Measurements from ENCODE around the gene TEX54. TPM values are rescaled to one million over a fixed set of nuclear protein-coding genes. Genes with fewer than 3 reads are reported as not detected.
A peak's percentile ranks its signal among the peaks of the same experiment; 100 is the strongest.

Gene TEX54
- total and polyA plus RNA-seq, 11 donors, result not detected

- no peaks in the 10 kb centered on the region for H3K27me3 ChIP-seq
- DNase-seq, result peak; percentile 48 to 76 (median 68)
- peaks cover 0 to 51% (median 40%) of the 10 kb centered on the region in 12 donors for H3K4me1 ChIP-seq
- H3K27ac ChIP-seq, result peak overlapping the region; percentile 47 to 98 (median 92)
- H3K9me3 ChIP-seq, result no peaks in the 10 kb centered on the region
- intact Hi-C loops (cut with DNase I), result loop anchor here in 7 of 10 donors (2.0 to 5.0 kb wide), 4 partner anchors 40 to 50 kb away; partner anchors contain the start of genes STX5 (in 5 of the 7), TEX54 (in 5 of the 7) and WDR74 (in 1 of the 7)
- TF ChIP-seq POLR2A (IDR thresholded peaks at IDR 0.05), result no peak
- no peak for TF ChIP-seq CTCF (IDR thresholded peaks at IDR 0.05)
- 12 to 21% (median 16%) methylated on average over 11 of the region's 11 CpGs for WGBS, 4 donors
- H3K36me3 ChIP-seq, result peaks cover 1 to 76% (median 70%) of the 10 kb centered on the region in 9 donors
- peak; percentile 45 to 71 (median 50) for ATAC-seq
- H3K4me3 ChIP-seq, result peak overlapping the region in 9 of 12 donors; percentile 64 to 99 (median 96)
Observed at GRCh38 chr11:62792202-62792575, 40.5 kb downstream of the TEX54 start.

- Histone ChIP-seq H3K27ac (peak within 1 kb of the TSS; percentile 60 to 98 (median 92)), H3K27me3 (no peaks in the 10 kb centered on the region), H3K4me3 (peak within 1 kb of the TSS; percentile 50 to 99 (median 93)), H3K36me3 (peaks cover 0 to 71% (median 65%) of the 10 kb centered on the region in 9 donors), H3K4me1 (peaks cover 0 to 51% (median 40%) of the 10 kb centered on the region in 12 donors), H3K9me3 (no peaks in the 10 kb centered on the region)
- WGBS, 4 donors, result 0% methylated on average over 23 to 58 of the region's 58 CpGs
- ATAC-seq, result peak; percentile 83 to 89 (median 86)
- intact Hi-C loops (cut with DNase I), result loop anchor here in 7 of 10 donors (2.0 to 5.0 kb wide), 4 partner anchors 41 to 51 kb away; partner anchors contain the start of genes STX5 (in 5 of the 7), TEX54 (in 5 of the 7) and WDR74 (in 1 of the 7)
- DNase-seq, result peak; percentile 92 to 95 (median 93)
- TF ChIP-seq CTCF (IDR thresholded peaks at IDR 0.05) (peak in 8 of 12 donors; percentile 7 to 40 (median 22)), POLR2A (IDR thresholded peaks at IDR 0.05) (peak in 1 of 2 donors; percentile 84)
Observed at GRCh38 chr11:62791501-62792201, 41.0 kb downstream of the TEX54 start, which contains the start of gene TMEM223. TSS of gene TMEM223 (minus strand) at chr11:62792006. CDS start at chr11:62791994, 12 bp downstream.

- WGBS, 4 donors, result 33 to 55% (median 45%) methylated on average over 2 to 3 of the region's 3 CpGs
- H3K4me3 ChIP-seq, result no peak overlapping the region
- ATAC-seq (no peak), DNase-seq (no peak)
- H3K27me3 ChIP-seq, result no peaks in the 10 kb centered on the region
- peaks cover 6 to 62% (median 51%) of the 10 kb centered on the region in 12 donors for H3K4me1 ChIP-seq
- peak overlapping the region in 3 of 12 donors; percentile 4 to 82 (median 21) for H3K27ac ChIP-seq
- H3K36me3 ChIP-seq, result peaks cover 0 to 56% (median 45%) of the 10 kb centered on the region in 9 donors
- no peaks in the 10 kb centered on the region for H3K9me3 ChIP-seq
- intact Hi-C loops (cut with DNase I), result loop anchor here in 6 of 10 donors (5.0 kb wide), 2 partner anchors 73 to 93 kb away; partner anchors contain the start of gene SLC3A2 (in 1 of the 6)
- TF ChIP-seq POLR2A (IDR thresholded peaks at IDR 0.05), result no peak
- TF ChIP-seq CTCF (IDR thresholded peaks at IDR 0.05), result no peak
Observed at GRCh38 chr11:62789576-62789975, 43.1 kb downstream of the TEX54 start.

- Histone ChIP-seq H3K9me3 (no peaks in the 10 kb centered on the region), H3K27me3 (no peaks in the 10 kb centered on the region), H3K36me3 (peaks cover 0 to 51% (median 40%) of the 10 kb centered on the region in 9 donors), H3K4me3 (peak overlapping the region in 3 of 12 donors; percentile 25 to 95 (median 92)), H3K4me1 (peaks cover 6 to 62% (median 51%) of the 10 kb centered on the region in 12 donors), H3K27ac (peak overlapping the region in 7 of 12 donors; percentile 4 to 97 (median 18))
- 62 to 74% (median 68%) methylated on average over 5 of the region's 5 CpGs for WGBS, 4 donors
- intact Hi-C loops (cut with DNase I), result loop anchor here in 6 of 10 donors (5.0 kb wide), 2 partner anchors 73 to 93 kb away; partner anchors contain the start of gene SLC3A2 (in 1 of the 6)
- ATAC-seq, result no peak
- no peak for DNase-seq
- TF ChIP-seq CTCF (IDR thresholded peaks at IDR 0.05) (no peak), POLR2A (IDR thresholded peaks at IDR 0.05) (no peak)
Observed at GRCh38 chr11:62788991-62789390, 43.6 kb downstream of the TEX54 start.
